Type B pancreatic cell (in vitro differentiated cells): ENCODE measurements around the gene ATRNL1. TPM values are rescaled to one million over a fixed set of nuclear protein-coding genes. Genes with fewer than 3 reads are reported as not detected.
"Not testable (repeated sequence)": the region's sequence is repeated elsewhere in the genome, so short reads cannot be mapped to it uniquely, and the experiment has no call there.

ENCODE experiments used
- DNase-seq: peaks from one replicate; pipeline ENCODE4 v3.0.0; 2021; ENCODE audit warnings: mixed read lengths; ENCODE audit not compliant: unreplicated experiment; ENCODE audit errors: extremely low spot score
- H3K27ac Mint-ChIP-seq: 2 replicates; pipeline ENCODE4 v1.8.0; 2021; ENCODE audit warnings: mild to moderate bottlenecking, mixed read lengths
- H3K27me3 Mint-ChIP-seq: 2 replicates; pipeline ENCODE4 v1.8.0; 2021; ENCODE audit warnings: mixed read lengths
- H3K36me3 Mint-ChIP-seq: 2 replicates; pipeline ENCODE4 v1.8.0; 2021; ENCODE audit warnings: mixed read lengths
- H3K4me1 Mint-ChIP-seq: one replicate; pipeline ENCODE4 v1.8.0; 2021; ENCODE audit warnings: mixed read lengths; ENCODE audit not compliant: unreplicated experiment
- H3K4me3 Mint-ChIP-seq: 2 replicates; pipeline ENCODE4 v1.8.0; 2021; ENCODE audit warnings: mild to moderate bottlenecking, mixed read lengths
- H3K9me3 Mint-ChIP-seq: 2 replicates; pipeline ENCODE4 v1.8.0; 2021; ENCODE audit warnings: mixed read lengths
- CTCF ChIP-seq: fragments of 200-600 bp; sonication (generic); conservative IDR thresholded peaks from 2 replicates; pipeline ENCODE4 v1.5.0; 2021; ENCODE audit warnings: antibody characterized with exemption, mild to moderate bottlenecking
- total RNA-seq: library from RNA; stranded (reverse); gene quantifications from 2 replicates; pipeline ENCODE4 v1.2.1, GENCODE V29; 2021; ENCODE audit warnings: low replicate concordance

ATRNL1 gene
- total RNA-seq, 1 donor from 2014 or later = 38.4 TPM

GRCh38 chr10:115239761-115240160 lies 146.6 kb downstream of the ATRNL1 start:
- H3K4me3 Mint-ChIP-seq = no peak overlapping the region
- no peak overlapping the region for H3K27ac Mint-ChIP-seq
- no peak for TF ChIP-seq CTCF
- no peaks in the 10 kb centered on the region for H3K9me3 Mint-ChIP-seq
- no peaks in the 10 kb centered on the region for H3K36me3 Mint-ChIP-seq
- DNase-seq = no peak
- no peaks in the 10 kb centered on the region for H3K4me1 Mint-ChIP-seq
- H3K27me3 Mint-ChIP-seq = no peaks in the 10 kb centered on the region

- Mint-ChIP-seq H3K4me3 (no peak overlapping the region), H3K36me3 (no peaks in the 10 kb centered on the region), H3K4me1 (no peaks in the 10 kb centered on the region), H3K9me3 (no peaks in the 10 kb centered on the region), H3K27ac (no peak overlapping the region), H3K27me3 (no peaks in the 10 kb centered on the region)
- DNase-seq = no peak
- TF ChIP-seq CTCF = no peak
Measured at GRCh38 chr10:115250784-115251183, 157.6 kb downstream of the ATRNL1 start.

GRCh38 chr10:115253765-115254164 lies 160.6 kb downstream of the ATRNL1 start:
- H3K4me3 Mint-ChIP-seq, H3K36me3 Mint-ChIP-seq, H3K4me1 Mint-ChIP-seq, DNase-seq, H3K27me3 Mint-ChIP-seq, H3K27ac Mint-ChIP-seq, H3K9me3 Mint-ChIP-seq: not testable (repeated sequence)

- H3K4me3 Mint-ChIP-seq = no peak overlapping the region
- no peak for TF ChIP-seq CTCF
- H3K27ac Mint-ChIP-seq = no peak overlapping the region
- H3K9me3 Mint-ChIP-seq = no peaks in the 10 kb centered on the region
- H3K36me3 Mint-ChIP-seq = no peaks in the 10 kb centered on the region
- no peaks in the 10 kb centered on the region for H3K27me3 Mint-ChIP-seq
- no peak for DNase-seq
- H3K4me1 Mint-ChIP-seq = no peaks in the 10 kb centered on the region
Measured at GRCh38 chr10:115272482-115272881, 179.3 kb downstream of the ATRNL1 start.

GRCh38 chr10:115278294-115278693 lies 185.1 kb downstream of the ATRNL1 start:
- TF ChIP-seq CTCF = no peak
- Mint-ChIP-seq H3K4me1 (no peaks in the 10 kb centered on the region), H3K4me3 (no peak overlapping the region), H3K36me3 (no peaks in the 10 kb centered on the region), H3K9me3 (no peaks in the 10 kb centered on the region), H3K27me3 (no peaks in the 10 kb centered on the region), H3K27ac (no peak overlapping the region)
- DNase-seq = no peak

GRCh38 chr10:115295213-115295805 lies 202.1 kb downstream of the ATRNL1 start:
- H3K9me3 Mint-ChIP-seq = peaks cover 25% of the 10 kb centered on the region
- H3K4me3 Mint-ChIP-seq = no peak overlapping the region
- no peaks in the 10 kb centered on the region for H3K36me3 Mint-ChIP-seq
- H3K27ac Mint-ChIP-seq = no peak overlapping the region
- no peak for DNase-seq
- H3K27me3 Mint-ChIP-seq = no peaks in the 10 kb centered on the region
- H3K4me1 Mint-ChIP-seq = no peaks in the 10 kb centered on the region
- TF ChIP-seq CTCF = no peak
